GM21786 (cell line): ENCODE measurements around the gene FAM118A.
"Not testable (repeated sequence)": the region's sequence is repeated elsewhere in the genome, so short reads cannot be mapped to it uniquely, and the experiment has no call there.

ENCODE experiments used
- ATAC-seq: cut with Tn5 transposase; IDR thresholded peaks from one replicate; pipeline ENCODE4 v1.9.1; 2021; ENCODE audit not compliant: unreplicated experiment

The FAM118A gene

GRCh38 chr22:45309422-45310227, at the start of gene FAM118A:
Gene FAM118A, plus strand, starts transcription at chr22:45309934. Its CDS starts 12,446 bp downstream, at chr22:45322380.
- peak; percentile 72 for ATAC-seq

GRCh38 chr22:45260395-45260759, 49.4 kb upstream of the FAM118A start:
- ATAC-seq = not testable (repeated sequence)

DNA sequence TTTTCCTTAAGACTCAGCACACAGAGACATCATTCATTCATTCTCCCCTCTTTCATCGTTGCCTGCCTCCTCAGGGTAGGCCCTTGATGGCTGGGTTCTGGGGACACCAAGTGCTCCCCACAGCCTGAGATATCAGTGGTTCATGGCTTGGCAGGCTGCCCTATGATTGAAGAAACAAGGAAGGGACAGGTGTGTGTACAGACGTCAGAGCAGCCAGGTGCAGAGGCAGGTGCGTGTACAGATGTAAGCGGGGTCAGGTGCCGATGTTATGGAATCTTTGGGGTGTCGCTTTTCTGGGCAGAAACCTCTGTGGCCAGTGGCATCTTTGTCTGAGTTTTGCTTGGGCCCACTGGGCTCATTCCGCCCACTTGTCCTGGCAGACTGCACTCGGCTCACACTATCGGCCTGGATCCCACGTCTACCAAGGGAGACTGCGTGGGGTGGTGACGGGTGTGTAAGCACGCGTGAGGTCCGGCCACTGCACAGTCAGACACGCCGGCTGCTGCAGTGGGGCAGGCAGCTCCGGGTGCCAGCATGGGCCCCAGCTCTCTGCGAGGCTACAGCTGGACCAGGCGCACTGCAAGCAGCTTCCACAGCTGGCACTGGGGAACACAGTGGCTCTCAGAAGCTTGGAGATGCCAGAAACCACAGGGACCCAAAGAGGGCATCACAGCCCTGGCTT, 48.2 kb upstream of the FAM118A start:
- ATAC-seq = no peak

DNA sequence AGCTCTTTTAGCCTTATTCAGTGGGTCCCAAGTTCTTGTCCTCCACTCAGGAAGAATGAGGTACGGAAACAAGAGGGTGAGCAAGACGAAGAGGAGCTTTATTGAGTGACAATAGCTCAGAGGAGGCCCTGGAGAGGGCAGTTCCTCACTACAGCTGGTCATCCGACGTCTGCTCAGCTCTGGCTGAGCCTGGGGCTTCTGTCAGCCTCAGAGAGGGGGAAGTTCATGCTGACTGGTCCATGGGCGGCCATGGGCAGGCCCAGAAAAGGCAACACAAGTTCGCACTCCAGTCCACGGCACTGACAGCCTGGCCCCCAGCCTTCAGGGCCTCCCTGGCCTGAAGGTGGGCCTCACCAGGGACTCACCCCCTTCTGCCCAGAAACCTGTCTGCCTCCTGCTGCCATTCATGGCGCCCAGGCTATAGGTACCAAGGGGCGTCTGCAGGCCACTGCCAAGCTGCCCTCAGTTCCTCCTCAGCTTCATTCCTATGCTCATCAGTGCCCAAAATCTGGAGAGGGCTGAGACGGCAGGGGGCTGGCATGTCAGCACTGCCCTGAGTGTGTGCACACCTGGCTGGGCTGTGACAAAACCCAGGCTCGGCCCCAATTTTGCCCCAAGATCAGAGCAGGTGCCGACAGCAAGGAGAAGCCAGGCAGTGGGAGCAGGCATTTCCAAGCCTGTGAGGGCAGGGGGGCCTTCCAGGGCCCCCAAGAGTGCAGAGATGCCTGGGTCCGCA, 47.4 kb upstream of the FAM118A start:
- ATAC-seq = no peak

DNA sequence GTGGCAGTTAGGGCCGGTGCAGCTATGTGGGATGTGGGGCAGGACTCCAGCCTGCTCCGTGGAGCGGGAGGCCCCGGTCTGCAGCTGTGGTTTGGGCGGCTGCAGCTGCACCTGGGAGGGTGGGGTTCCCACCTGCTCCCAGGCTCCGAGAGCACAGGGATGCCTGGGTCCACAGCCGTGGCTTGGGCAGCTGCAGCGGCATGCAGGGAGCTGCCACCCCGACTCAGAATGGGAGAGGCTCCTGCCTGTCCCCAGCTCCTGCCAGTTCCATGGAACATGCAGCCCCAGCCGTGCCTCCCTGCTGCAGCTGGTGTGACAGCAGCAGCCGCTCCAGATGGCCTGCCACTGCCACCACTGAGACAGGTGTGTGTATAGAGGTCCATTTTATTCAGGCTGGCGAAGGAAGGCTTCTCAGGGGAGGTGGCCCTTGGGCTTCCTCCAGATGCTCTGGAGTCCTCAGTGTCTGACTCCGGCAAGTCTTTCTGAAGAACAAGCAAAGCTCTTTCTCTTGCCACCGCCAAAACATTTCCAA, 46.7 kb upstream of the FAM118A start:
- peak; percentile 40 for ATAC-seq

DNA sequence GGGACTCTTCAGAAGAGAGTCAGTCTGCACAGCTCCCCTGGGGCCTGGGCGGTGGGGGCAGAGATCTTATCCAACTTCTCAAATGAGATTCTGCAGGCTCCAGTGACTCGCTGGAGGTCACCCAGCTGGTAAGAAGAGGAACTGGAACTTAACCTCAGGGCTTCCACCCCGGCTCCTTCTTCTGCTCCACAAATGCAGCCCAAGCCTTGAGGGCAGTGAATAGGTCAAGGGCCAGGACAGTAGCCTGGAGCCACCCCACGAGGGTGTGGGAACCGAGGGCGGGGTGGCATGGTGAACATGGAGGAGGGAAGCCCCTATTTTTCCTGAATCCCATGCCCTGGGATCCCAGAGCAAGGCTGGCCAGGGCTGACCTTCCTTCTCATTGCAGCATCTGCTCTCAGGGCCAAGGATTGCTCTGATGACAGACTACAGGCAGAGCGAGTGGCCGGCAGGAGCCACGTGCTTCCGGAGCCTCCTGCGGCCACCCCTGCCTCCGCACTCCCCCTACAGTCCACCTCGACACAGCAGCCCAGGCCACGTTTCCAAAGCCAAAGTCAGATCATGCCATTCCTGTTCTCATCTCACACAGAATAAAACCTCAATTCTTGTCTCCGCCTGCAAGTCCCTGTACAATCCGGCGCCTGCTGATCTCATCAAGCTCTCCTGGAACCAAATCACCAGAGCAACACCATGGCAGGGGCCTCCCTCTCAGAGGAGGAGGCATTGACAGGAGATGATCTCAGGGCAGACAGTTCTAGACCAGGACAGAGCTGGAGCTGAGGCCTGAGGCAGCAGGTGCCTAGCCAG, 46.1 kb upstream of the FAM118A start:
- peak; percentile 76 for ATAC-seq

DNA sequence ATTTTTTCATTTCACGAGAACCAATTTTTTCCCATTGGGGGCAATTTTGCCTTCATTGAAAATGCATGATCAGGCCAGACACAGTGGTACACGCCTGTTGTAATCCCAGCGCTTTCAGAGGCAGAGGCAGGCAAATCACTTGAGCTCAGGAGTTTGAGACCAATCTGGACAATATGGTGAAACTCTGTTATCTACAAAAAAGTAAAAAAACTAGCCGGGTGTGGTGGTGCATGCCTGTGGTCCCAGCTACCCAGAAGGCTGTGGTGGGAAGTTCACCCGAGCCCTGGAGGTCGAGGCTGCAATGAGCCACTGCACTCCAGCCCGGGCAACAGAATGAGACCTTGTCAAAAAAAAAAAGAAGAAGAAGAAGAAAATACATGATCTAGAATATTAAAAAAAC, 44.2 kb upstream of the FAM118A start:
- ATAC-seq = no peak

GRCh38 chr22:45268167-45268957, 41.4 kb upstream of the FAM118A start:
- ATAC-seq = no peak

GRCh38 chr22:45268958-45269844, 40.5 kb upstream of the FAM118A start:
- ATAC-seq = no peak

- no peak for ATAC-seq
Measured at GRCh38 chr22:45270095-45271020, 39.4 kb upstream of the FAM118A start.

- ATAC-seq = no peak
Measured at GRCh38 chr22:45271667-45272201, 38.0 kb upstream of the FAM118A start.

DNA sequence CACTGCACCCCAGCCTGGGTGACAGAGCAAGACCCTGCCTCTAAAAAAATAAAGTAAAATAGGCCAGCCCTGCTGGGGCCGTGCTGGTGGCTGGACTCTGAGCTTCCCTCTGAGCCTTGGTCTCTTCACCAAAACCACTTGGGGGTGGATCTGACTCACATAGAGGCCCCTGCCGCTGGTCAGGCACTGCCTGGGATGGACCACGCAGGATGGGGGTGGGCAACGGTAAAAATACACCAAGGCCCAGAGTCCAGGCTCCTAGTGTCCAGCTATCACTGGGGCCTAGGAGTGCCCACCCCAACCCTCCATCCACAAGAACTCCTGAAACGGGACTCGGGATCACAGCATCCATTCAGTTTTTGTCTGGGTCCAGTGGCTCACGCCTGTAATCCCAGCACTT, 37.2 kb upstream of the FAM118A start:
- ATAC-seq = no peak

GRCh38 chr22:45273452-45274075, 36.2 kb upstream of the FAM118A start:
- ATAC-seq = no peak

- ATAC-seq = no peak
Measured at GRCh38 chr22:45276507-45277105, 33.1 kb upstream of the FAM118A start.

GRCh38 chr22:45277720-45278119, 32.0 kb upstream of the FAM118A start:
- not testable (repeated sequence) for ATAC-seq

- ATAC-seq = no peak
Measured at GRCh38 chr22:45278125-45278524, 31.6 kb upstream of the FAM118A start.

DNA sequence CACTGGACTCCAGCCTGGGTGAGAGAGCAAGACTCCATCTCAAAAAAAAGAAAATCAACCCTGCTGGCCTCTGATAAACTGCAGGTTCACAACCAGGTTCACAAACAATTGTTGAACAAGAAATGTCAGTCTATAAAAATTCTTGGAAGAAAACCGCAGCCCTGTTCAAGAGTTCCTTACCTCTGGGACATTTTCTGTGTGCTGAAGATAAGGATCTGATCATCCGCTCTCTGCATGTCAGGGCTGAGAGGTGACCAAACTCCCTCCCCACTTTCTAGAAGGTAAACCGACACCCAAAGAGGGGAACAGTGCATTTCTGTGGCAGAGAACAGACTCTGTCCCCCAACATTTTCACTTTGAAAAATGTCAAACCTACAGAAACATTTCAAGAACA, 29.1 kb upstream of the FAM118A start:
- ATAC-seq = no peak
